ENCODE measurements around the gene MAGI1.

DNA sequence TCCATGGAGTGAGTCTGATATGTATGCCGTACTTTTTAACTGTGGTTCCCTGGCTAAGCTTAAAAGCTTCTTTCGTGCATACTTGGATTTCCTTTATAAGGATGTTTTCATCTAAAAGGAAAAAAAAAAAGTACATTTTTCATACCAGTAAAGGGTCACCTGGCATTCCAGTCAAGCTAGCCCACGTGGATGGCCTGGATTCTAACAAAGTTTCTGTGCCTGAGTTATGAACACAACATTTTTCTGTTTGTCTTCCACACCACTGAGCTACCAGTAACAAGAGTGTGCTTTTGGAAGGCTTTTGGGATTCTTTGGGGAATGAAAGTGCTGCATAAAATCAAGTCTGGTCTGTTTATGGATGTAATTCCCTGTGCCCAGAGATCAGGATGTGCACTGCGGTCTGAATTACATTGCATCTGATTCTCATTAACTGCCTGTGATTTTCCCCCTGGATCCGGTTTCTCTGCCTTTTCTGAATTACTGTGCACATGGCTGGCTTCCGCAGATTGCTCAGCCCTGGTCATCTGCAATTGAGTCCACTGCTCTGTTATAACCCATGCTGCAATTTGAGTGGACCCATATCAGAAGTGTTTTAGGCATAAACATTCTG lies 38.2 kb upstream of the MAGI1 start:
- TF ChIP-seq, protein P1, sequence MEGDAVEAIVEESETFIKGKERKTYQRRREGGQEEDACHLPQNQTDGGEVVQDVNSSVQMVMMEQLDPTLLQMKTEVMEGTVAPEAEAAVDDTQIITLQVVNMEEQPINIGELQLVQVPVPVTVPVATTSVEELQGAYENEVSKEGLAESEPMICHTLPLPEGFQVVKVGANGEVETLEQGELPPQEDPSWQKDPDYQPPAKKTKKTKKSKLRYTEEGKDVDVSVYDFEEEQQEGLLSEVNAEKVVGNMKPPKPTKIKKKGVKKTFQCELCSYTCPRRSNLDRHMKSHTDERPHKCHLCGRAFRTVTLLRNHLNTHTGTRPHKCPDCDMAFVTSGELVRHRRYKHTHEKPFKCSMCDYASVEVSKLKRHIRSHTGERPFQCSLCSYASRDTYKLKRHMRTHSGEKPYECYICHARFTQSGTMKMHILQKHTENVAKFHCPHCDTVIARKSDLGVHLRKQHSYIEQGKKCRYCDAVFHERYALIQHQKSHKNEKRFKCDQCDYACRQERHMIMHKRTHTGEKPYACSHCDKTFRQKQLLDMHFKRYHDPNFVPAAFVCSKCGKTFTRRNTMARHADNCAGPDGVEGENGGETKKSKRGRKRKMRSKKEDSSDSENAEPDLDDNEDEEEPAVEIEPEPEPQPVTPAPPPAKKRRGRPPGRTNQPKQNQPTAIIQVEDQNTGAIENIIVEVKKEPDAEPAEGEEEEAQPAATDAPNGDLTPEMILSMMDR (conservative IDR thresholded peaks at IDR 0.05): no peak
- no peak for TF ChIP-seq ZFX (IDR thresholded peaks at IDR 0.05)

Data from C4-2B (cell line).